PC-3 (cell line): ENCODE measurements around the gene PIGB. TPM values are rescaled to one million over a fixed set of nuclear protein-coding genes. Genes with fewer than 3 reads are reported as not detected.

Experiments
- ATAC-seq: fragments of 200-7000 bp; cut with Tn5 transposase; 2 replicates; pipeline ENCODE4 v1.9.1; 2020; ENCODE audit warnings: mild to moderate bottlenecking, moderate library complexity
- BruUV-seq: library from RNA; stranded (reverse); fragments of 400-500 nt; replicated peaks from 2 replicates; lab custom pipeline; 2021; lab: Mats Ljungman, UMichigan
- CTCF ChIA-PET: fragments of 300-600 bp; sonication (Branson Sonifier 250); formaldehyde crosslinking; loops from one replicate; lab custom pipeline; 2022; ENCODE audit warnings: antibody characterized with exemption; lab: Charles Lee
- POLR2A ChIA-PET: fragments of 300-600 bp; sonication (Branson Sonifier 250); formaldehyde crosslinking; loops from one replicate; lab custom pipeline; 2022; ENCODE audit warnings: antibody characterized with exemption; ENCODE audit not compliant: unreplicated experiment; lab: Charles Lee
- DNase-seq: peaks from one replicate; pipeline ENCODE4 v3.0.0-alpha.2; 2015
- H2AFZ ChIP-seq: fragments of 300-600 bp; sonication (generic); 2 replicates; pipeline ENCODE4 v1.6.0; 2016; ENCODE audit warnings: antibody characterized with exemption, low read length
- H3F3A ChIP-seq: fragments of 300-600 bp; sonication (generic); one replicate; pipeline ENCODE4 v1.6.0; 2017; ENCODE audit warnings: antibody characterized with exemption, low read length, control low read depth, mild to moderate bottlenecking; ENCODE audit not compliant: unreplicated experiment
- H3K27ac ChIP-seq: fragments of 300-600 bp; sonication (generic); 2 replicates; pipeline ENCODE4 v1.5.1; 2016; ENCODE audit warnings: mild to moderate bottlenecking, low read length
- H3K27me3 ChIP-seq: fragments of 300-600 bp; sonication (generic); 2 replicates; pipeline ENCODE4 v1.6.1; 2016; ENCODE audit warnings: low read length, mixed read lengths
- H3K36me3 ChIP-seq: fragments of 300-600 bp; sonication (generic); 2 replicates; pipeline ENCODE4 v1.6.1; 2016; ENCODE audit warnings: low read depth, mixed run types, low read length, mixed read lengths
- H3K4me1 ChIP-seq: fragments of 300-600 bp; sonication (generic); 2 replicates; pipeline ENCODE4 v1.5.1; 2016; ENCODE audit warnings: low read length; ENCODE audit not compliant: insufficient read depth
- H3K4me2 ChIP-seq: fragments of 300-600 bp; sonication (generic); 2 replicates; pipeline ENCODE4 v1.6.0; 2016; ENCODE audit warnings: low read length
- H3K4me3 ChIP-seq: fragments of 300-600 bp; sonication (generic); 2 replicates; pipeline ENCODE4 v1.5.1; 2016; ENCODE audit warnings: mild to moderate bottlenecking, low read length, mixed read lengths
- H3K79me2 ChIP-seq: fragments of 300-600 bp; sonication (generic); 2 replicates; pipeline ENCODE4 v1.6.1; 2017; ENCODE audit warnings: low read length, mixed read lengths
- H3K9ac ChIP-seq: fragments of 300-600 bp; sonication (generic); 2 replicates; pipeline ENCODE4 v1.6.0; 2016; ENCODE audit warnings: mild to moderate bottlenecking, low read length
- H3K9me2 ChIP-seq: fragments of 300-600 bp; sonication (generic); replicated peaks from 2 replicates; pipeline ENCODE4 v1.6.1; 2016; ENCODE audit warnings: mixed run types, low read length, mixed read lengths
- H3K9me3 ChIP-seq: fragments of 300-600 bp; sonication (generic); 2 replicates; pipeline ENCODE4 v1.6.1; 2016; ENCODE audit warnings: low read length, mixed read lengths
- H4K20me1 ChIP-seq: fragments of 300-600 bp; sonication (generic); 2 replicates; pipeline ENCODE4 v1.6.1; 2016; ENCODE audit warnings: low read length, mixed read lengths
- EZH2 ChIP-seq: fragments of 300-600 bp; sonication (generic); IDR thresholded peaks from one replicate; pipeline ENCODE4 v1.6.1; 2017; ENCODE audit warnings: antibody characterized with exemption, mild to moderate bottlenecking, low read length; ENCODE audit not compliant: unreplicated experiment
- EZH2phosphoT487 ChIP-seq: fragments of 300-600 bp; sonication (generic); IDR thresholded peaks from 2 replicates; pipeline ENCODE4 v1.6.1; 2018; ENCODE audit warnings: mild to moderate bottlenecking, antibody characterized with exemption, low read length, borderline replicate concordance
- intact Hi-C: fragments of 100-400 bp; cut with micrococcal nuclease; formaldehyde crosslinking; loops from 2 replicates; pipeline ENCODE4 v1.9.0; 2023
- total RNA-seq: library from RNA; depleted of rRNA; stranded (reverse); fragments of >200 nt; gene quantifications from 2 replicates; pipeline ENCODE4 v1.2.3, GENCODE V29; 2014
- TF ChIP-seq, protein P1 (sequence below): fragments of 300-600 bp; sonication (generic); conservative IDR thresholded peaks from 2 replicates; pipeline ENCODE4 v1.5.1; 2017; ENCODE audit warnings: antibody characterized with exemption, low read depth, mild to moderate bottlenecking, low read length

The PIGB gene
- total RNA-seq, 1 experiment from 2014 or later: 15.3 TPM

DNA sequence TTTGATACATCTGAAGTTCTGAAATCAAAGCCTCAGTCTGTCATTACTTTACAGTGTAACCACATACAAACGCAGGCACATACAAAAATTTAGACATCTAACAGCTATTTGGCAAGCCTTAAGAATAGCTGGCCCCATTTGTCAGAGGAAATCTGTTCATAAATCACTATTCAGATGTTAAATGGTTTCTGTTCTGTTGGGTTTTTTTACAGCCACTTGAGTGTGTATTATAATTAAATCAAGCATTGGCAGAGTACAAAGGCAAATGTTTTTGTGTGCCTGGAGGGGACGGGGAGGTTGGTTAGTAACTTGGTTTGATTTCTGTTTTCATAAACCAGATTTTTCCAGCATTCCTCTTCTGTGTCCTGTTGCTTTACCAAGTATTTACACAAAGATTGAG, 24.1 kb downstream of the PIGB start:
- Histone ChIP-seq H3K27ac (no peak overlapping the region), H3K9me2 (no peaks in the 10 kb centered on the region), H2AFZ (no peak overlapping the region), H3K9ac (no peak overlapping the region), H3K36me3 (peaks cover 6% of the 10 kb centered on the region; the same call in 1 of the 2 replicates), H3K4me1 (no peaks in the 10 kb centered on the region), H3K27me3 (no peaks in the 10 kb centered on the region), H4K20me1 (no peaks in the 10 kb centered on the region), H3K9me3 (no peaks in the 10 kb centered on the region), H3K79me2 (no peaks in the 10 kb centered on the region), H3K4me2 (no peak overlapping the region), H3F3A (no peaks in the 10 kb centered on the region), H3K4me3 (no peak overlapping the region)
- ChIA-PET POLR2A (no interaction called here), CTCF (no interaction called here)
- ATAC-seq: no peak
- TF ChIP-seq, protein P1, sequence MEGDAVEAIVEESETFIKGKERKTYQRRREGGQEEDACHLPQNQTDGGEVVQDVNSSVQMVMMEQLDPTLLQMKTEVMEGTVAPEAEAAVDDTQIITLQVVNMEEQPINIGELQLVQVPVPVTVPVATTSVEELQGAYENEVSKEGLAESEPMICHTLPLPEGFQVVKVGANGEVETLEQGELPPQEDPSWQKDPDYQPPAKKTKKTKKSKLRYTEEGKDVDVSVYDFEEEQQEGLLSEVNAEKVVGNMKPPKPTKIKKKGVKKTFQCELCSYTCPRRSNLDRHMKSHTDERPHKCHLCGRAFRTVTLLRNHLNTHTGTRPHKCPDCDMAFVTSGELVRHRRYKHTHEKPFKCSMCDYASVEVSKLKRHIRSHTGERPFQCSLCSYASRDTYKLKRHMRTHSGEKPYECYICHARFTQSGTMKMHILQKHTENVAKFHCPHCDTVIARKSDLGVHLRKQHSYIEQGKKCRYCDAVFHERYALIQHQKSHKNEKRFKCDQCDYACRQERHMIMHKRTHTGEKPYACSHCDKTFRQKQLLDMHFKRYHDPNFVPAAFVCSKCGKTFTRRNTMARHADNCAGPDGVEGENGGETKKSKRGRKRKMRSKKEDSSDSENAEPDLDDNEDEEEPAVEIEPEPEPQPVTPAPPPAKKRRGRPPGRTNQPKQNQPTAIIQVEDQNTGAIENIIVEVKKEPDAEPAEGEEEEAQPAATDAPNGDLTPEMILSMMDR: no peak
- no peak for TF ChIP-seq EZH2phosphoT487
- TF ChIP-seq EZH2: no peak
- intact Hi-C loops: no loop called here
- DNase-seq: no peak
- no TSS peak for BruUV-seq

GRCh38 chr15:55344206-55344605, 25.2 kb downstream of the PIGB start:
- Histone ChIP-seq H3K4me1 (no peaks in the 10 kb centered on the region), H3K36me3 (peaks cover 5% of the 10 kb centered on the region; the same call in 1 of the 2 replicates), H2AFZ (no peak overlapping the region), H3K9me2 (no peaks in the 10 kb centered on the region), H4K20me1 (no peaks in the 10 kb centered on the region), H3K9me3 (no peaks in the 10 kb centered on the region), H3K27ac (no peak overlapping the region), H3K27me3 (no peaks in the 10 kb centered on the region), H3K4me3 (no peak overlapping the region), H3K79me2 (no peaks in the 10 kb centered on the region), H3F3A (no peaks in the 10 kb centered on the region), H3K4me2 (no peak overlapping the region), H3K9ac (no peak overlapping the region)
- POLR2A ChIA-PET: no interaction called here
- BruUV-seq: no TSS peak
- ATAC-seq (no peak), DNase-seq (no peak)
- CTCF ChIA-PET: no interaction called here
- intact Hi-C loops: no loop called here
- TF ChIP-seq, protein P1: no peak
- TF ChIP-seq EZH2phosphoT487 (no peak), EZH2 (no peak)

DNA sequence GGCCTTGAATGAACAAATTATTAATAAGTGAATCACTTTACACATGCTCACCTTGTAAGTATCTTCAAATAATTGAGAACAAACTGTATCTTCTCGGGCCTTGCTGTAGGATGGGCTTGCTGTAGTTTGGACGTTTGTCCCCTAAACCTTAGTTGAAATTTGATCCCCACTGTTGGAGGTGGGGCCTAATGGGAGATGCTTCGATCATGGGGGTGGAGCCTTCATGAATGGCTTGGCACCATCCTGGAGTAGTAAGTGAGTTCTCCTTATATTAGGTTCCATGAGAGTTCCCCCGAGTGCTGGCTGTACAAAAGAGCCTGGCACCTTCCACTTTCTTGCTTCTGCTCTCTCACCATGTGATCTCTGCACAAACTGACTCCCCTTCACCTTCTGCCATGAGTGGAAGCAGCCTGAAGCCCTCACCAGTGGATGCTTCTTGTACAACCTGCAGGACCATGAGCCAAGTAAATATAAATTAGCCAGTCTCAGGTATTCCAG, 29.3 kb downstream of the PIGB start:
- intact Hi-C loops: no loop called here
- Histone ChIP-seq H4K20me1 (no peaks in the 10 kb centered on the region), H3K9me3 (no peaks in the 10 kb centered on the region), H3K27ac (no peak overlapping the region), H3K27me3 (no peaks in the 10 kb centered on the region), H3K9ac (no peak overlapping the region), H3K4me3 (no peak overlapping the region), H3K4me1 (no peaks in the 10 kb centered on the region), H3F3A (no peaks in the 10 kb centered on the region), H2AFZ (no peak overlapping the region), H3K79me2 (no peaks in the 10 kb centered on the region), H3K36me3 (no peaks in the 10 kb centered on the region), H3K9me2 (no peaks in the 10 kb centered on the region), H3K4me2 (no peak overlapping the region)
- no TSS peak for BruUV-seq
- CTCF ChIA-PET: no interaction called here
- DNase-seq (no peak), ATAC-seq (no peak)
- POLR2A ChIA-PET: no interaction called here
- TF ChIP-seq EZH2phosphoT487: no peak
- TF ChIP-seq EZH2: no peak
- TF ChIP-seq, protein P1: no peak
